DND-41 (cell line): ENCODE data around the gene C1orf174.

Experiments used
- ATAC-seq: fragments of 200-7000 bp; cut with Tn5 transposase; 3 replicates; pipeline ENCODE4 v1.9.1; 2021; ENCODE audit warnings: low read depth; ENCODE audit not compliant: insufficient read depth
- DNase-seq: peaks from one replicate; pipeline ENCODE4 v3.0.0-alpha.2; 2020
- H2AFZ ChIP-seq: 2 replicates; pipeline ENCODE4 v1.6.0; 2012; ENCODE audit warnings: low read depth, low read length
- H3K27ac ChIP-seq: 2 replicates; pipeline ENCODE4 v1.5.1; 2012; ENCODE audit warnings: low read length, inconsistent platforms
- H3K27me3 ChIP-seq: fragments of 200-600 bp; sonication (generic); 2 replicates; pipeline ENCODE4 v1.6.0; 2012; ENCODE audit warnings: low read length, mild to moderate bottlenecking, inconsistent platforms; ENCODE audit not compliant: insufficient read depth, poor library complexity
- H3K36me3 ChIP-seq: 2 replicates; pipeline ENCODE4 v1.5.1; 2012; ENCODE audit warnings: low read length, inconsistent platforms; ENCODE audit not compliant: insufficient read depth
- H3K4me1 ChIP-seq: 2 replicates; pipeline ENCODE4 v1.5.1; 2012; ENCODE audit warnings: mild to moderate bottlenecking, low read length; ENCODE audit not compliant: insufficient read depth
- H3K4me2 ChIP-seq: 2 replicates; pipeline ENCODE4 v1.6.0; 2012; ENCODE audit warnings: mild to moderate bottlenecking, moderate library complexity, low read length, inconsistent platforms; ENCODE audit not compliant: insufficient read depth
- H3K4me3 ChIP-seq, 2 experiments: fragments of 200-600 bp in 1 of 2; shearing (Covaris generic) in 1 of 2; 2 replicates each; pipeline ENCODE4 v1.5.1; 2012 to 2016; ENCODE audit warnings: inconsistent platforms in 2 of 2, low read length in 2 of 2, mild to moderate bottlenecking in 2 of 2, low read depth in 1 of 2, moderate library complexity in 1 of 2
- H3K79me2 ChIP-seq: 2 replicates; pipeline ENCODE4 v1.6.0; 2012; ENCODE audit warnings: low read length, inconsistent platforms; ENCODE audit not compliant: insufficient read depth
- H3K9ac ChIP-seq: 2 replicates; pipeline ENCODE4 v1.6.0; 2012; ENCODE audit warnings: low read depth, mild to moderate bottlenecking, inconsistent platforms, low read length, moderate library complexity
- H3K9me3 ChIP-seq: 2 replicates; pipeline ENCODE4 v1.5.1; 2012; ENCODE audit warnings: low read length, moderate library complexity, mild to moderate bottlenecking, inconsistent platforms; ENCODE audit not compliant: insufficient read depth, severe bottlenecking
- H4K20me1 ChIP-seq: 2 replicates; pipeline ENCODE4 v1.6.0; 2012; ENCODE audit warnings: low read length; ENCODE audit not compliant: insufficient read depth
- CTCF ChIP-seq: IDR thresholded peaks from 2 replicates; pipeline ENCODE4 v1.5.1; 2012; ENCODE audit warnings: borderline replicate concordance, low read length, moderate library complexity, mild to moderate bottlenecking; ENCODE audit not compliant: poor library complexity, severe bottlenecking; ENCODE audit errors: extremely low read depth
- EZH2 ChIP-seq: IDR thresholded peaks from 3 replicates; pipeline ENCODE4 v1.6.1; 2012; ENCODE audit warnings: borderline replicate concordance, low read depth, mild to moderate bottlenecking, moderate library complexity, low read length, inconsistent platforms; ENCODE audit not compliant: severe bottlenecking

Gene C1orf174

DNA sequence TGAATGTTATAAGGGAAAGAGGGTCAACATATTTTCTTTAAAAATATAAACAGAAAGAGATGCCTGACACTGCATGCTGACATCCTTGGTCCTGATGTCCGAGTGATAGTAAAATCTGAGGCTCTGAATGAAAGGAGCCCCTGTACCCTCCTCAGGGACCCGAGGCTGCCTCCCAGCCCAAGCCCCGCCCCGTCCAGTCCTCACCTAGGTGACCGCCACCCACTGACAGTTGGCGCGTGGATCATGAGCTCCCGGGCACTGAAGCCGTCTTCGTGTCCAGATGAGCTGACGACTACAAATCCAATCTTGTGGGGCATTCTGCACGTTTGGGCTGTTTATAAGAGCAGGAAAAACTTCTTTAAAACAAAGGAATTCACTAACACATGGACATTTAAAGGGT is 48.0 kb downstream of the C1orf174 start:
- peaks cover 37% of the 10 kb centered on the region for H3K36me3 ChIP-seq
- H3K79me2 ChIP-seq, result peaks cover 37% of the 10 kb centered on the region
- H3K9me3 ChIP-seq, result no peaks in the 10 kb centered on the region
- no peak overlapping the region for H3K4me3 ChIP-seq
- ATAC-seq (no peak), DNase-seq (no peak)
- no peaks in the 10 kb centered on the region for H3K27me3 ChIP-seq
- TF ChIP-seq EZH2 (no peak), CTCF (no peak)
- peaks cover 14% of the 10 kb centered on the region; the same call in 1 of the 2 replicates for H4K20me1 ChIP-seq
- H3K27ac ChIP-seq, result no peak overlapping the region
- H2AFZ ChIP-seq, result no peak overlapping the region
- no peak overlapping the region for H3K9ac ChIP-seq
- peaks cover 13% of the 10 kb centered on the region for H3K4me1 ChIP-seq
- H3K4me2 ChIP-seq, result no peak overlapping the region

DNA sequence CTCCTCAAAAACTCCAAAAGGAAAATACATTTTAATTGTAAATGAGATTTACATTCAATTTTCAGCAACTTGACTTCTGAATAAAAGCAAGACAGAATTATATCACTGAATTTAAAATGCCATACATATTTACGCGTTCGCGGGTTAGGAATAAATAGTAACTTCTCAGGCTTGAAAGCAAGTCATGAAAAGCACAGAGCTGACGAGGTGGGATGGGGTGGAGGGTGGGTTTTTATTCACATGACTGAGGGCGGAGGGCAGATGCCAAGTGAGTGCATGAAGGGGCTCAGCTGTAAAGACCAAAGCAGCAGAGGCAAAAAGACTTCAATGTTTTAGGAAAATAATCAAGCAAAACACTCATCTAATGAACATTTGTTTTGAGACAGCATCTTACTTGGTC is 48.8 kb downstream of the C1orf174 start:
- H4K20me1 ChIP-seq, result peaks cover 14% of the 10 kb centered on the region; the same call in 1 of the 2 replicates
- ATAC-seq (no peak), DNase-seq (no peak)
- TF ChIP-seq EZH2 (no peak), CTCF (no peak)
- no peak overlapping the region for H3K4me2 ChIP-seq
- no peak overlapping the region for H3K9ac ChIP-seq
- H3K4me1 ChIP-seq, result peaks cover 13% of the 10 kb centered on the region
- H2AFZ ChIP-seq, result no peak overlapping the region
- no peaks in the 10 kb centered on the region for H3K27me3 ChIP-seq
- H3K9me3 ChIP-seq, result no peaks in the 10 kb centered on the region
- peaks cover 44% of the 10 kb centered on the region for H3K36me3 ChIP-seq
- H3K79me2 ChIP-seq, result peaks cover 32% of the 10 kb centered on the region
- H3K4me3 ChIP-seq, result no peak overlapping the region
- no peak overlapping the region for H3K27ac ChIP-seq

DNA sequence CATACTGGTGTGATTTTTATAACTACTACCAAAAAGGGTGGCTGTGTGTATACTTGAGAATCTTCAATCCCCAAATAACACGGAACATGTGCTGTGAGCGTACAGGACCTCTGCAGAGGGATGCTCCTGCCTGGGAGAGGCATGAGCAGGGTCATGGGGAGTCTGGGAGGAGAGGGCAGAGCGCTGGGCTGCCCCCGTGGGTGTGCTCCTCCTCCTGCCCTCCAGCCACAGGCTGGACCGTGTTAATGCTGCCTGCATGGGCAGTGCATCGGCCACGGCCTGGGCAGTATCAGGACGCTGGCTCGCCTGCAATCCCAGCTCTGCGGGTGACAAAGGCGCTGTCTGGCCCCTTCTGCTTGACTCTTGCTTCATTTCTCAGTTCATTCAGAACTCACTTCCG is 49.2 kb downstream of the C1orf174 start:
- peaks cover 44% of the 10 kb centered on the region for H3K36me3 ChIP-seq
- no peak overlapping the region for H3K9ac ChIP-seq
- H3K4me1 ChIP-seq, result peaks cover 8% of the 10 kb centered on the region
- H3K4me2 ChIP-seq, result no peak overlapping the region
- no peak for ATAC-seq
- no peak overlapping the region for H3K27ac ChIP-seq
- H3K4me3 ChIP-seq, result no peak overlapping the region
- no peaks in the 10 kb centered on the region for H3K9me3 ChIP-seq
- peaks cover 28% of the 10 kb centered on the region for H3K79me2 ChIP-seq
- H2AFZ ChIP-seq, result no peak overlapping the region
- TF ChIP-seq CTCF (no peak), EZH2 (no peak)
- H3K27me3 ChIP-seq, result no peaks in the 10 kb centered on the region
- peaks cover 14% of the 10 kb centered on the region; the same call in 1 of the 2 replicates for H4K20me1 ChIP-seq
- no peak for DNase-seq

GRCh38 chr1:3847081-3847480 is 53.0 kb downstream of the C1orf174 start:
- H3K27me3 ChIP-seq, result no peaks in the 10 kb centered on the region
- TF ChIP-seq EZH2 (no peak), CTCF (no peak)
- H3K9ac ChIP-seq, result no peak overlapping the region
- DNase-seq, result no peak
- no peak overlapping the region for H3K4me3 ChIP-seq
- no peak overlapping the region for H2AFZ ChIP-seq
- no peaks in the 10 kb centered on the region for H3K9me3 ChIP-seq
- H3K79me2 ChIP-seq, result no peaks in the 10 kb centered on the region
- no peak for ATAC-seq
- no peak overlapping the region for H3K27ac ChIP-seq
- H3K4me1 ChIP-seq, result no peaks in the 10 kb centered on the region
- peaks cover 55% of the 10 kb centered on the region for H3K36me3 ChIP-seq
- H4K20me1 ChIP-seq, result no peaks in the 10 kb centered on the region
- no peak overlapping the region for H3K4me2 ChIP-seq
